Loucy (cell line): ENCODE results near the gene ZC3H10.
"Not testable (repeated sequence)": the region's sequence is repeated elsewhere in the genome, so short reads cannot be mapped to it uniquely, and the experiment has no call there.

Experiments
- H2AFZ ChIP-seq: fragments of 200-600 bp; sonication (generic); 2 replicates; pipeline ENCODE4 v1.6.0; 2016; ENCODE audit warnings: antibody characterized with exemption, mild to moderate bottlenecking, low read length, moderate library complexity
- H3F3A ChIP-seq: fragments of 200-600 bp; 2 replicates; pipeline ENCODE4 v1.6.0; 2016; ENCODE audit warnings: antibody characterized with exemption, low read depth, mild to moderate bottlenecking
- H3K27me3 ChIP-seq: fragments of 200-600 bp; sonication (generic); 2 replicates; pipeline ENCODE4 v1.6.1; 2014; ENCODE audit warnings: low read length, mild to moderate bottlenecking; ENCODE audit not compliant: insufficient read depth, poor library complexity, severe bottlenecking
- H3K36me3 ChIP-seq: fragments of 200-600 bp; sonication (generic); 2 replicates; pipeline ENCODE4 v1.6.1; 2016; ENCODE audit warnings: low read length; ENCODE audit not compliant: insufficient read depth
- H3K4me1 ChIP-seq: fragments of 200-600 bp; sonication (generic); 2 replicates; pipeline ENCODE4 v1.5.1; 2014; ENCODE audit warnings: low read length, mild to moderate bottlenecking; ENCODE audit not compliant: insufficient read depth, poor library complexity, severe bottlenecking
- H3K4me2 ChIP-seq: fragments of 200-600 bp; sonication (generic); 2 replicates; pipeline ENCODE4 v1.6.0; 2014; ENCODE audit warnings: antibody characterized with exemption, low read length, low read depth, mild to moderate bottlenecking; ENCODE audit not compliant: poor library complexity, severe bottlenecking
- H3K4me3 ChIP-seq: fragments of 200-600 bp; sonication (generic); 2 replicates; pipeline ENCODE4 v1.5.1; 2014; ENCODE audit warnings: low read length, mild to moderate bottlenecking, mixed read lengths; ENCODE audit not compliant: poor library complexity, severe bottlenecking
- H3K79me2 ChIP-seq: fragments of 200-600 bp; sonication (generic); 2 replicates; pipeline ENCODE4 v1.6.1; 2014; ENCODE audit warnings: low read length; ENCODE audit not compliant: insufficient read depth
- H3K9ac ChIP-seq: fragments of 200-600 bp; sonication (generic); 2 replicates; pipeline ENCODE4 v1.6.0; 2014; ENCODE audit warnings: mild to moderate bottlenecking, low read depth, low read length, moderate library complexity; ENCODE audit not compliant: poor library complexity, severe bottlenecking
- H3K9me2 ChIP-seq: fragments of 200-600 bp; sonication (generic); replicated peaks from 2 replicates; pipeline ENCODE4 v1.6.1; 2016; ENCODE audit warnings: low read depth, low read length, mixed read lengths
- H3K9me3 ChIP-seq: fragments of 200-600 bp; sonication (generic); 2 replicates; pipeline ENCODE4 v1.6.1; 2014; ENCODE audit warnings: mild to moderate bottlenecking, antibody characterized with exemption, low read length, low read depth; ENCODE audit not compliant: insufficient read depth
- H4K20me1 ChIP-seq: fragments of 200-600 bp; sonication (generic); 2 replicates; pipeline ENCODE4 v1.6.0; 2014; ENCODE audit warnings: antibody characterized with exemption, low read length, mild to moderate bottlenecking; ENCODE audit not compliant: insufficient read depth, poor library complexity, severe bottlenecking
- CTCF ChIP-seq: fragments of 200-600 bp; sonication (generic); conservative IDR thresholded peaks from 2 replicates; pipeline ENCODE4 v1.5.1; 2014; ENCODE audit warnings: mild to moderate bottlenecking, antibody characterized with exemption, low read length
- EZH2phosphoT487 ChIP-seq: fragments of 200-600 bp; IDR thresholded peaks from 2 replicates; pipeline ENCODE4 v1.6.1; 2018; ENCODE audit warnings: antibody characterized with exemption, mild to moderate bottlenecking, moderate library complexity, borderline replicate concordance

The ZC3H10 gene

GRCh38 chr12:56117778-56118687 lies at the start of gene ZC3H10:
TSS of gene ZC3H10 (plus strand) at chr12:56118266. CDS start at chr12:56120563, 2,297 bp downstream.
- 0 out of 2 replicates have a peak within 1 kb of the TSS, but pooled peaks have one; percentile 9 for H2AFZ ChIP-seq
- peak within 1 kb of the TSS; percentile 99 for H3K4me3 ChIP-seq
- H3K27me3 ChIP-seq = peaks cover 7% of the 10 kb centered on the region
- no peaks in the 10 kb centered on the region for H3K9me3 ChIP-seq
- H3K9ac ChIP-seq = peak within 1 kb of the TSS; percentile 99
- H3F3A ChIP-seq = peaks cover 20% of the 10 kb centered on the region
- H4K20me1 ChIP-seq = peaks cover 14% of the 10 kb centered on the region
- peaks cover 35% of the 10 kb centered on the region for H3K79me2 ChIP-seq
- H3K4me2 ChIP-seq = peak within 1 kb of the TSS; percentile 97
- H3K4me1 ChIP-seq = peaks cover 18% of the 10 kb centered on the region
- TF ChIP-seq CTCF (peak; percentile 43), EZH2phosphoT487 (no peak)
- H3K9me2 ChIP-seq = no peaks in the 10 kb centered on the region
- peaks cover 19% of the 10 kb centered on the region for H3K36me3 ChIP-seq

- H3K9me3 ChIP-seq = no peaks in the 10 kb centered on the region
- no peaks in the 10 kb centered on the region for H3K79me2 ChIP-seq
- H3K36me3 ChIP-seq = no peaks in the 10 kb centered on the region
- H3K4me1 ChIP-seq = no peaks in the 10 kb centered on the region
- H3K9me2 ChIP-seq = no peaks in the 10 kb centered on the region
- no peaks in the 10 kb centered on the region for H3K27me3 ChIP-seq
- no peak overlapping the region for H3K4me2 ChIP-seq
- no peak overlapping the region for H3K9ac ChIP-seq
- no peak for TF ChIP-seq CTCF
- TF ChIP-seq EZH2phosphoT487 = no peak
- no peak overlapping the region for H2AFZ ChIP-seq
- H4K20me1 ChIP-seq = no peaks in the 10 kb centered on the region
- no peak overlapping the region for H3K4me3 ChIP-seq
- no peaks in the 10 kb centered on the region for H3F3A ChIP-seq
Observed at GRCh38 chr12:56071648-56072047, 46.4 kb upstream of the ZC3H10 start.

GRCh38 chr12:56074396-56074795 lies 43.7 kb upstream of the ZC3H10 start:
- no peak overlapping the region for H3K4me2 ChIP-seq
- H3K4me3 ChIP-seq = no peak overlapping the region
- no peaks in the 10 kb centered on the region for H4K20me1 ChIP-seq
- no peak overlapping the region for H2AFZ ChIP-seq
- H3K4me1 ChIP-seq = peaks cover under 1% of the 10 kb centered on the region
- H3K79me2 ChIP-seq = no peaks in the 10 kb centered on the region
- H3K9ac ChIP-seq = no peak overlapping the region
- TF ChIP-seq CTCF (no peak), EZH2phosphoT487 (no peak)
- no peaks in the 10 kb centered on the region for H3K9me2 ChIP-seq
- H3K36me3 ChIP-seq = no peaks in the 10 kb centered on the region
- H3F3A ChIP-seq = no peaks in the 10 kb centered on the region
- no peaks in the 10 kb centered on the region for H3K27me3 ChIP-seq
- H3K9me3 ChIP-seq = no peaks in the 10 kb centered on the region

GRCh38 chr12:56077966-56078365 lies 40.1 kb upstream of the ZC3H10 start:
- H3K36me3 ChIP-seq, H3K9ac ChIP-seq, H3K79me2 ChIP-seq, H3K9me3 ChIP-seq, H3K4me2 ChIP-seq, H4K20me1 ChIP-seq, H3K9me2 ChIP-seq, H3F3A ChIP-seq, H3K4me1 ChIP-seq, H3K4me3 ChIP-seq, H3K27me3 ChIP-seq, H2AFZ ChIP-seq: not testable (repeated sequence)
